Measurements from ENCODE around the gene CAMK2D.

The CAMK2D gene

DNA sequence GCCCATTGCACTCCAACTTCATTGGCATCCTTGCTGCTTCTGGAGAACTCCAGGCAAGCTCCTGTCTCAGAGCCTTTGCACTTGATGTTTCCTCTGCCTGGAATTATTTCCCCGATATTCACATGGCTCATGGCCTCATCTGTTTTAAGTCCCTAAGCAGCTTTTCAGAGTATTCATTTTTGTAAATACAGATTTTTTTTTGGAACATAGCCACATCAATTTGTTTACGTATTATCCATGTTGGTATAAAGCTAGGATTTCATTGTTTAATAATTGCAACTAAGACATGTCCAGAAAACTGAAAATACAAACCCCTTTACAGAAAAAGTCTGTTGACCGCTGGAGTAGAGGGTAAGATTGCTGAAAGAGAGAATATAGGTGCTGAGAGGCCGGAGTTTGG is 142.0 kb downstream of the CAMK2D start:
- no peak for DNase-seq
- no peak for TF ChIP-seq POLR2A (IDR thresholded peaks at IDR 0.05; ENCODE audit: low read length)

DNA sequence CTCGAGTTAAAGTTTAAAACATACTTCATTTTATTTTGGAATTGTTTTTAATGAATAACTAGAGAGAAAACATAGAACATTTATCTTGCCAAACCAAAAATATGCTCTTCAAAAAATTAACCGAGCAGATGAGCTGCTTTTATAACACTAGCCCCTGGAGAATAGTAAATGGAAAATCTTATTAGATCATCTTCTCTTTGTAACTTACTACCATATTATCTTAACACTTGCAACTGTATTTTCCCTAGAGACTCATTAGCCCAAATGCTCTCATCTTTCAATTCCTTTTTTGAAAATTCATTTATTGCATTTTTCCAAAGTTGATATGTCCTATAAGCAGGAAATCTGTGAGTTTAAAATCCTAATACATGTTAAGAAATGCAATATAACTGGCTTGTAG is 143.3 kb downstream of the CAMK2D start:
- TF ChIP-seq POLR2A (IDR thresholded peaks at IDR 0.05; ENCODE audit: low read length) (no peak), GATA1 (IDR thresholded peaks at IDR 0.05; ENCODE audit: low read depth, low read length) (no peak)
- DNase-seq = no peak

DNA sequence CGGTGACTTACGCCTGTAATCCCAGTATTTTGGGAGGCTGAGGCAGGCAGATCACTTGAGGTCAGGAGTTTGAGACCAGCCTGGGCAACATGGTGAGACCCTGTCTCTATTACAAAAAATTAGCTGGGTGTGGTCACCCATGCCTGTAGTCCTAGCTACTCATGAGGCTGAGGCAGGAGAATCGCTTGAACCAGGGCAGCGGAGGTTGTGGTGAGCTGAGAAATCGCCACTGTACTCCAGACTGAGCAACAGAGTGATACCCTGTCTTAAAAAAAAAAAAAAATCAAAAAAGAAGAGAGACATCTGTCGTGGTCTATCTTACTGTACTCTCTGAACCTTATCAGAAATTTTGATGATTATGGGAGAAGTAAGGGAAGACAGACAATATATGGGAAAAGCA is 144.3 kb downstream of the CAMK2D start:
- no peak for DNase-seq
- no peak for TF ChIP-seq POLR2A (IDR thresholded peaks at IDR 0.05; ENCODE audit: low read length)
- TF ChIP-seq GATA1 (IDR thresholded peaks at IDR 0.05; ENCODE audit: low read depth, low read length) = no peak

- DNase-seq = no peak
- TF ChIP-seq POLR2A (IDR thresholded peaks at IDR 0.05; ENCODE audit: low read length) (no peak), GATA1 (IDR thresholded peaks at IDR 0.05; ENCODE audit: low read depth, low read length) (no peak)
These were observed 145.1 kb downstream of the CAMK2D start for GRCh38 chr4:113616443-113616842.

GRCh38 chr4:113614414-113614813 is 147.1 kb downstream of the CAMK2D start:
- no peak for DNase-seq
- TF ChIP-seq GATA1 (IDR thresholded peaks at IDR 0.05; ENCODE audit: low read depth, low read length) = no peak
- no peak for TF ChIP-seq POLR2A (IDR thresholded peaks at IDR 0.05; ENCODE audit: low read length)

DNA sequence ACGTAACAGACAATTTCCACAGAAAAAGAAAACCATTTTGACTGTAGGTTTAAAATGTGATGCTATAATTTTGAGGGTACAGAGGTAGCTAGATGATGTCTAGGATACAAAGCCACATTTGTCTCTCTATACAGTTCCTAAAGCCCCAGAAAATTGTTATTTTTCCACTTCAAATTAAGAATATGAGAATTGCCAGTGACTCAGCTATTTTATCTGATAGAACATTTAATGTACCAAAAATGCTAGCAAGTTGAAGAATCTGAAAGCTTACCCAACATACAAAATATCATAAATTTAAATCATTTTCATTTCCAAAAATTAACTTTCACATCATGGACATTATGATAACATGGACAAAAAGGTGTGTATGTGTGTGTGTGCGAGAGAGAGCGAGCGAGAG is 148.0 kb downstream of the CAMK2D start:
- DNase-seq = no peak
- TF ChIP-seq GATA1 (IDR thresholded peaks at IDR 0.05; ENCODE audit: low read depth, low read length) = no peak

GRCh38 chr4:113610537-113610936 is 151.0 kb downstream of the CAMK2D start:
- TF ChIP-seq POLR2A (IDR thresholded peaks at IDR 0.05; ENCODE audit: low read length) (no peak), GATA1 (IDR thresholded peaks at IDR 0.05; ENCODE audit: low read depth, low read length) (no peak)
- DNase-seq = no peak

- no peak for DNase-seq
- TF ChIP-seq GATA1 (IDR thresholded peaks at IDR 0.05; ENCODE audit: low read depth, low read length) = no peak
These were observed 153.5 kb downstream of the CAMK2D start for GRCh38 chr4:113607998-113608397.

- TF ChIP-seq GATA1 (IDR thresholded peaks at IDR 0.05; ENCODE audit: low read depth, low read length) (no peak), POLR2A (IDR thresholded peaks at IDR 0.05; ENCODE audit: low read length) (no peak)
- DNase-seq = no peak
These were observed 154.3 kb downstream of the CAMK2D start for GRCh38 chr4:113607147-113607720.

DNA sequence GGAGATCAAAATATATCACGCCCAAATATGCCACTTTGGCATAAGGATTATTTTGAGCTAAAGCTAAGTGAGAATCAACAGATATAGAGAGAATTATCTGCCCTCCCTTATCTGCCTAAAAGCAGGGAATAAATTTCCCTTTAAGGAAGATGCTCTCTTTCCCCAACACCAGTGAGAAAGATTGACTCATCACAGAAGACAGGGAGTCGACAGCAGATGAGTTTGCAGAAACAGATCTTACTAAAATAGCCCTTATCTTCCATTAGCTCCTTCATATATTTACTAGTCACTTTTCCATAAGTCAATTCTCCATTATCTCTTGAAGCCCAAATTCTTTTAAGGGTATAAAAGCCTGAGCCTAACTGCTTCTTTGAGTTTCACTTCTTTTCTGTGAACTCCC is 156.6 kb downstream of the CAMK2D start:
- no peak for DNase-seq
- TF ChIP-seq POLR2A (IDR thresholded peaks at IDR 0.05; ENCODE audit: low read length) (no peak), GATA1 (IDR thresholded peaks at IDR 0.05; ENCODE audit: low read depth, low read length) (no peak)

DNA sequence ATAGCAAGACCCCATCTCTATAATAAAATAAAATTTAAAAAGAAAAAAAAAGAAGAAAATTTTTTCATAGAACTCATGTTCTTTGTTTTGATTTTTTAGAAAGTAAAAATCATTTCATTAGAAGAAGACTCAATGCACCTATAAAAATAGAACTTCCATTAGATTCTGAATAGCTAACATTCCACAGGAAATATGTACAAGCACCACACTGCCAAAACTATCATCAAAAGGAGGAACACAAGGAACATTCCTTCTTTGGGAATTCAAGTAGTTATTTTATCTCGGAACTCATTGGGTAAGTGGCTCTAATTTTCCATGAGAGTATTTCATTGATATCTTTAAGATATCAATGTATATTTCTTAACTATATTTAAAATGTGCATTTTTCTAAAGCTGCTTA is 157.6 kb downstream of the CAMK2D start:
- TF ChIP-seq GATA1 (IDR thresholded peaks at IDR 0.05; ENCODE audit: low read depth, low read length) (no peak), POLR2A (IDR thresholded peaks at IDR 0.05; ENCODE audit: low read length) (no peak)
- DNase-seq = no peak

DNA sequence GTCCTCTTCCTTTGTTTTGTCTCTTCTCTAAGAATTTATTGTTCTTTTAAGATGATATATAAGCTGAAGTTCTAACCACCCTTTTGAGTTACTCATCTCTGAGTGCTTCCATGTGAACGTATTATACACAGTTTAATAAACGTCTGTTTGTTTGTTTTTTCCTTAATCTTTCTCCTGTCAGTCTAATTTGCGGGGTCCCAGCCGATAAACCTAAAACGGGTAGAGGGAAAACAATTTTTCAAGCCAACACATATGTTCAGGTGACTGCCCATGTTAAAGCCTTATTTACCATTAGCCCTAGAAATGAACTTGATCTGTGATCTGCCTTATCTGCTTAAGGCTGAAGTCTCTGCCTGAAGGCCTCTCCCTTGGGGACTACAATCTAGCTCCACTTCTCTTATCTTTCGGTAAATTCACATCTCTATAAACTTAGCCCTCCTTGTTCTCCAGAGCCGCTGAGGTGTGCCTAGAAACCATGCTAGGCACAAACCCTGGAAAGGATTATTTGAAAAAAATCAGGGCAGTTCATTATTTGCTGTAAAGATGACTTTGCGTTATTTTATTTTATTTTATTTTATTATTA is 158.8 kb downstream of the CAMK2D start:
- no peak for DNase-seq
- no peak for TF ChIP-seq GATA1 (IDR thresholded peaks at IDR 0.05; ENCODE audit: low read depth, low read length)
- TF ChIP-seq POLR2A (IDR thresholded peaks at IDR 0.05; ENCODE audit: low read length) = no peak

DNA sequence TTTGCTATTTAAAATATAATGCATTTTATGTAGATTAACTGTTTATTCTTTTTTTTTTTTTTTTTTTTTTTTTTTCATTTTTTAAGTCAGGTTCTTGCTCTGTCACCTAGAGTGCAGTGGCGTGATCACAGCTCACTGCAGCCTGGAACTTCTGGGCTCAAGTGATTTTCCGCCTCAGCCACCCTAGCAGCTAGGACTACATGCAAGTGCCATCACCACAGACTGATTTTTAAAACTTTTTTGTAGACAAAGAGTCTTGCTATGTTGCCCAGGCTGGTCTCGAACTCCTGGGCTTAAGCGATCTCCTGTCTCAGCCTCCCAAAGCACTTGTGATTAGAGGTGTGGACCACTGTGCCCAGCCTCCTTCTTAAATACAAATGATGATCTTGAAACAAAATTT is 159.9 kb downstream of the CAMK2D start:
- DNase-seq = no peak
- TF ChIP-seq GATA1 (IDR thresholded peaks at IDR 0.05; ENCODE audit: low read depth, low read length) (no peak), POLR2A (IDR thresholded peaks at IDR 0.05; ENCODE audit: low read length) (no peak)

GRCh38 chr4:113596396-113596795 is 165.1 kb downstream of the CAMK2D start:
- DNase-seq = no peak
- no peak for TF ChIP-seq POLR2A (IDR thresholded peaks at IDR 0.05; ENCODE audit: low read length)
- no peak for TF ChIP-seq GATA1 (IDR thresholded peaks at IDR 0.05; ENCODE audit: low read depth, low read length)

GRCh38 chr4:113594231-113594556 is 167.3 kb downstream of the CAMK2D start:
- no peak for DNase-seq
- TF ChIP-seq POLR2A (IDR thresholded peaks at IDR 0.05; ENCODE audit: low read length) (no peak), GATA1 (IDR thresholded peaks at IDR 0.05; ENCODE audit: low read depth, low read length) (no peak)

Data from erythroblast (primary cell).